Measurements from ENCODE around the gene IDH1. TPM values are rescaled to one million over a fixed set of nuclear protein-coding genes. Genes with fewer than 3 reads are reported as not detected.

The IDH1 gene
- total and polyA plus RNA-seq, 2 of the 4 experiments (the other 2 are of a cell fraction) = 53.5 to 77.1 TPM

- no peak overlapping the region for H3K14ac ChIP-seq (replicated peaks; ENCODE audit: low read depth, low read length)
- no peak overlapping the region for H4K8ac ChIP-seq (ENCODE audit: low read depth in 2 of 2, low read length in 2 of 2)
- no peak overlapping the region for H3K9ac ChIP-seq (ENCODE audit: low read depth, low read length)
- H3K27ac ChIP-seq (ENCODE audit: insufficient read depth, low read length) = no peak overlapping the region
- H3K79me1 ChIP-seq (ENCODE audit: low read depth in 1 of 2, low read length in 2 of 2) = no peaks in the 10 kb centered on the region
- H3K4me2 ChIP-seq (ENCODE audit: low read depth, low read length) = no peak overlapping the region
- H3K4me1 ChIP-seq (ENCODE audit: control insufficient read depth, insufficient read depth, low read length) = no peaks in the 10 kb centered on the region
- in situ Hi-C loops (cut with MboI; ENCODE audit: low sequenced_read_pairs) = no loop called here
- no peak overlapping the region for H3K23ac ChIP-seq (ENCODE audit: low read depth, low read length)
- ChIA-PET POLR2A (ENCODE audit: unreplicated experiment) (no interaction called here), CTCF (no interaction called here)
- intact Hi-C loops (cut with micrococcal nuclease) = no loop called here
- no peak overlapping the region for H3K56ac ChIP-seq (ENCODE audit: extremely low read depth, insufficient read depth, low read length)
- H4K5ac ChIP-seq (ENCODE audit: low read depth, low read length) = no peak overlapping the region
- no peak overlapping the region for H4K91ac ChIP-seq (ENCODE audit: insufficient read depth, low read depth, low read length)
- no TSS peak for BruUV-seq (replicated peaks)
- DNase-seq = no peak
- H2BK5ac ChIP-seq (ENCODE audit: low read depth, low read length, poor library complexity, severe bottlenecking) = no peak overlapping the region
- no peak overlapping the region for H3K4ac ChIP-seq (ENCODE audit: low read depth, low read length)
- H2AFZ ChIP-seq (replicated peaks; ENCODE audit: low read length, poor library complexity) = no peak overlapping the region
- no peak overlapping the region for H3K18ac ChIP-seq (ENCODE audit: low read depth, low read length)
- no peak overlapping the region for H2BK20ac ChIP-seq (ENCODE audit: low read depth, low read length)
- TF ChIP-seq MXI1 (IDR thresholded peaks at IDR 0.05; ENCODE audit: borderline replicate concordance, low read depth, low read length) (no peak), FOS (IDR thresholded peaks at IDR 0.05; ENCODE audit: low read depth, low read length) (no peak), RCOR1 (IDR thresholded peaks at IDR 0.05; ENCODE audit: insufficient replicate concordance, low read length) (no peak), MAFK (IDR thresholded peaks at IDR 0.05; ENCODE audit: low read depth, low read length) (no peak), SMC3 (IDR thresholded peaks at IDR 0.05; ENCODE audit: low read depth, low read length) (no peak), CHD1 (IDR thresholded peaks at IDR 0.05; ENCODE audit: low read depth, low read length) (no peak), RFX5 (IDR thresholded peaks at IDR 0.05; ENCODE audit: low read depth, low read length) (no peak), CEBPB (IDR thresholded peaks at IDR 0.05; ENCODE audit: low read depth, low read length) (no peak), MAZ (IDR thresholded peaks at IDR 0.05; ENCODE audit: borderline replicate concordance, low read depth, low read length) (no peak), USF2 (IDR thresholded peaks at IDR 0.05; ENCODE audit: low read depth, low read length) (no peak), NFE2L2 (IDR thresholded peaks at IDR 0.05; ENCODE audit: low read depth, low read length) (no peak), POLR2A (IDR thresholded peaks at IDR 0.05; ENCODE audit: low read depth, low read length) (no peak), BHLHE40 (IDR thresholded peaks at IDR 0.05; ENCODE audit: low read depth, low read length) (no peak), RAD21 (IDR thresholded peaks at IDR 0.05; ENCODE audit: low read length) (no peak)
- TF ChIP-seq, protein P1, sequence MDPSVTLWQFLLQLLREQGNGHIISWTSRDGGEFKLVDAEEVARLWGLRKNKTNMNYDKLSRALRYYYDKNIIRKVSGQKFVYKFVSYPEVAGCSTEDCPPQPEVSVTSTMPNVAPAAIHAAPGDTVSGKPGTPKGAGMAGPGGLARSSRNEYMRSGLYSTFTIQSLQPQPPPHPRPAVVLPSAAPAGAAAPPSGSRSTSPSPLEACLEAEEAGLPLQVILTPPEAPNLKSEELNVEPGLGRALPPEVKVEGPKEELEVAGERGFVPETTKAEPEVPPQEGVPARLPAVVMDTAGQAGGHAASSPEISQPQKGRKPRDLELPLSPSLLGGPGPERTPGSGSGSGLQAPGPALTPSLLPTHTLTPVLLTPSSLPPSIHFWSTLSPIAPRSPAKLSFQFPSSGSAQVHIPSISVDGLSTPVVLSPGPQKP (IDR thresholded peaks at IDR 0.05; ENCODE audit: borderline replicate concordance, low read depth, low read length) = no peak
- TF ChIP-seq, protein P2, sequence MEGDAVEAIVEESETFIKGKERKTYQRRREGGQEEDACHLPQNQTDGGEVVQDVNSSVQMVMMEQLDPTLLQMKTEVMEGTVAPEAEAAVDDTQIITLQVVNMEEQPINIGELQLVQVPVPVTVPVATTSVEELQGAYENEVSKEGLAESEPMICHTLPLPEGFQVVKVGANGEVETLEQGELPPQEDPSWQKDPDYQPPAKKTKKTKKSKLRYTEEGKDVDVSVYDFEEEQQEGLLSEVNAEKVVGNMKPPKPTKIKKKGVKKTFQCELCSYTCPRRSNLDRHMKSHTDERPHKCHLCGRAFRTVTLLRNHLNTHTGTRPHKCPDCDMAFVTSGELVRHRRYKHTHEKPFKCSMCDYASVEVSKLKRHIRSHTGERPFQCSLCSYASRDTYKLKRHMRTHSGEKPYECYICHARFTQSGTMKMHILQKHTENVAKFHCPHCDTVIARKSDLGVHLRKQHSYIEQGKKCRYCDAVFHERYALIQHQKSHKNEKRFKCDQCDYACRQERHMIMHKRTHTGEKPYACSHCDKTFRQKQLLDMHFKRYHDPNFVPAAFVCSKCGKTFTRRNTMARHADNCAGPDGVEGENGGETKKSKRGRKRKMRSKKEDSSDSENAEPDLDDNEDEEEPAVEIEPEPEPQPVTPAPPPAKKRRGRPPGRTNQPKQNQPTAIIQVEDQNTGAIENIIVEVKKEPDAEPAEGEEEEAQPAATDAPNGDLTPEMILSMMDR (conservative IDR thresholded peaks at IDR 0.05; ENCODE audit: low read depth, low read length) = no peak
- H3K4me3 ChIP-seq (ENCODE audit: insufficient read depth, low read depth, low read length) = no peak overlapping the region
- H3K9me3 ChIP-seq (ENCODE audit: control insufficient read depth, insufficient read depth, low read length) = no peaks in the 10 kb centered on the region
- H2BK120ac ChIP-seq (ENCODE audit: low read depth, low read length) = no peak overlapping the region
- ATAC-seq (ENCODE audit: low read depth) = no peak
- H3K36me3 ChIP-seq (ENCODE audit: control insufficient read depth, insufficient read depth, low read length) = no peaks in the 10 kb centered on the region
- H3K9me1 ChIP-seq (ENCODE audit: insufficient read depth, low read length) = no peaks in the 10 kb centered on the region
- H2BK15ac ChIP-seq (ENCODE audit: low read depth, low read length) = no peak overlapping the region
- WGBS, 2 experiments (ENCODE audit: extremely low coverage in 2 of 2, insufficient read length in 1 of 2) = 50% methylated on average over 1 of the region's 2 CpGs; no CpG with 5 or more reads in 1 of the 2 experiments
- H4K20me1 ChIP-seq (ENCODE audit: insufficient read depth, low read length) = no peaks in the 10 kb centered on the region
- peaks cover 18% of the 10 kb centered on the region for H3K27me3 ChIP-seq (ENCODE audit: control insufficient read depth, insufficient read depth, low read length)
- dilution Hi-C loops (cut with HindIII; ENCODE audit: low sequenced_read_pairs, unreplicated experiment) = no loop called here
- H2AK9ac ChIP-seq (replicated peaks; ENCODE audit: low read depth, low read length, poor library complexity) = no peak overlapping the region
- H2AK5ac ChIP-seq (ENCODE audit: low read depth, low read length) = no peak overlapping the region
These were observed 68.0 kb downstream of the IDH1 start for GRCh38 chr2:208186893-208187292.

Data from IMR-90 (cell line).